ENCODE data around the gene RHOH. TPM values are rescaled to one million over a fixed set of nuclear protein-coding genes. Genes with fewer than 3 reads are reported as not detected.

The RHOH gene
- total RNA-seq, 4 donors from 2014 or later = 0.26 TPM; not detected in 3

DNA sequence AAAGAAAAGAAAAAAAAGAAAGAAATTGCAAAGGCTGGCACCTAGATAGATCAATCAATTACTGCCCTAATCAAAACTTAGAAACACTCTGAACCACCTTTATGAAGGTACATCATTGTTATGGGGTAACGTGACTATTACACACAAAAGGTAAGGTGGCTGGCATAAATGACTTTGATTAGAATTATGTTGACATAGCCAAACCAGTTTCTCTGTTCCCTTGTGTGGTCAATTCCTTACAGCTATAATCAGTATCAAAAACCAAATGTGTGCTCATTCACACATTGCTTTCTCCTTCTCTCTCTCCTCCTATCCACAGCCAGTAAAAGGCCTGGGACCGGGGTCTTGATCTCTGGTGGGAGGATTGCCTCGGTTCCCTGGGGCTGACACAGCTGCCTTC, 48.7 kb downstream of the RHOH start:
- Histone ChIP-seq H3K27ac (no peak overlapping the region), H3K27me3 (no peaks in the 10 kb centered on the region), H3K9me3 (no peaks in the 10 kb centered on the region), H3K4me3 (no peak overlapping the region), H3K4me1 (no peaks in the 10 kb centered on the region), H3K36me3 (no peaks in the 10 kb centered on the region)
- DNase-seq (no peak), ATAC-seq (no peak)
- intact Hi-C loops (cut with DNase I; ENCODE audit: low total_unique reads) = no loop called here
- TF ChIP-seq POLR2A (IDR thresholded peaks at IDR 0.05) = no peak
- TF ChIP-seq, protein P1, sequence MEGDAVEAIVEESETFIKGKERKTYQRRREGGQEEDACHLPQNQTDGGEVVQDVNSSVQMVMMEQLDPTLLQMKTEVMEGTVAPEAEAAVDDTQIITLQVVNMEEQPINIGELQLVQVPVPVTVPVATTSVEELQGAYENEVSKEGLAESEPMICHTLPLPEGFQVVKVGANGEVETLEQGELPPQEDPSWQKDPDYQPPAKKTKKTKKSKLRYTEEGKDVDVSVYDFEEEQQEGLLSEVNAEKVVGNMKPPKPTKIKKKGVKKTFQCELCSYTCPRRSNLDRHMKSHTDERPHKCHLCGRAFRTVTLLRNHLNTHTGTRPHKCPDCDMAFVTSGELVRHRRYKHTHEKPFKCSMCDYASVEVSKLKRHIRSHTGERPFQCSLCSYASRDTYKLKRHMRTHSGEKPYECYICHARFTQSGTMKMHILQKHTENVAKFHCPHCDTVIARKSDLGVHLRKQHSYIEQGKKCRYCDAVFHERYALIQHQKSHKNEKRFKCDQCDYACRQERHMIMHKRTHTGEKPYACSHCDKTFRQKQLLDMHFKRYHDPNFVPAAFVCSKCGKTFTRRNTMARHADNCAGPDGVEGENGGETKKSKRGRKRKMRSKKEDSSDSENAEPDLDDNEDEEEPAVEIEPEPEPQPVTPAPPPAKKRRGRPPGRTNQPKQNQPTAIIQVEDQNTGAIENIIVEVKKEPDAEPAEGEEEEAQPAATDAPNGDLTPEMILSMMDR (IDR thresholded peaks at IDR 0.05 in 4 of 5, conservative IDR thresholded peaks at IDR 0.05 in 1 of 5) = no peak
- in situ Hi-C loops (cut with MboI; ENCODE audit: low sequenced_read_pairs in 4 of 4) = no loop called here

DNA sequence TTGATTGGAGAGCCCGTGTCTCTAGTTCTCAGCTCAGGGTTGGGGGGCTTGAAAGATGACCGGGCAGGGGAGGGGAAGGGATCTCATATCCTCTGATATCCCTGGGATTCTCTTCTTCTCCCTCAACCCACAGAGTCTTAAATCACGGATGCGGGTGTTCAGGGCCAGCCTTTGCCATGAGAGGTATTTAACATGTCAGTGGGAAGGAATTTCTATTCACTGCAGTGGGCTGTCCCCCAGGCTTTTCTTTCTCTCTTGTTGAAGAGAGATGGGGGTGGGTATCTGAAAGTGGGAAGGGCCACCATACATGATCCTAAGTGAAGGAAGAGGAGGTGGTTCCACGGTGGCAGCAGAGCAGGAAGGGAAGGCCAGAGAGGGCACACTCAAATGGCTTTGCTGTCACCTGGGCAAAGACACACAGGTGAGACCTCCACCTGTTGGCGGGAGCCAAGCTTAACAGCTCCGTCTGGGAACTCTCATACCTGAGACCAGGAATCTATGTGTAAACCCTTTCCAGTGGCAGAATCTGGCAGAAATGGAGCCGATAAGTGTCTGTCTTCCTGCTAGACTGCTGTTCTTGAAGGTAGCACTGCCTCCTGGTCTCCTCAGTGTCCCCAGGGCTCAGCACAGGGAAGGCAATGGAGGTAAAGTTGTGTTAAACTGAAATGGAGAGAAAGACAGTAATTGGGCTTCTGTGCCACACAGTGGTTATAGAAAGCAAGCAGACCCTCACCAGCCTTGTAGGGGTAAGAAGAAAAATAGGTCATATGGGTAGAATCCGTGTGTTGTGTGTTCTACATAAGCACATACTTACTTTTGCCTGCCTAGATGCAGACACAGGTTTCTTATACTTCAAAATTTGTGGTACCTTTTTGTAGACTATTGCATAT, 49.4 kb downstream of the RHOH start:
- Histone ChIP-seq H3K27ac (no peak overlapping the region), H3K27me3 (no peaks in the 10 kb centered on the region), H3K4me3 (no peak overlapping the region), H3K9me3 (no peaks in the 10 kb centered on the region), H3K36me3 (no peaks in the 10 kb centered on the region), H3K4me1 (no peaks in the 10 kb centered on the region)
- intact Hi-C loops (cut with DNase I; ENCODE audit: low total_unique reads) (no loop called here), in situ Hi-C loops (cut with MboI; ENCODE audit: low sequenced_read_pairs in 4 of 4) (no loop called here)
- ATAC-seq (no peak), DNase-seq (no peak)
- TF ChIP-seq, protein P1 (IDR thresholded peaks at IDR 0.05 in 4 of 5, conservative IDR thresholded peaks at IDR 0.05 in 1 of 5) = no peak
- TF ChIP-seq POLR2A (IDR thresholded peaks at IDR 0.05) = no peak

DNA sequence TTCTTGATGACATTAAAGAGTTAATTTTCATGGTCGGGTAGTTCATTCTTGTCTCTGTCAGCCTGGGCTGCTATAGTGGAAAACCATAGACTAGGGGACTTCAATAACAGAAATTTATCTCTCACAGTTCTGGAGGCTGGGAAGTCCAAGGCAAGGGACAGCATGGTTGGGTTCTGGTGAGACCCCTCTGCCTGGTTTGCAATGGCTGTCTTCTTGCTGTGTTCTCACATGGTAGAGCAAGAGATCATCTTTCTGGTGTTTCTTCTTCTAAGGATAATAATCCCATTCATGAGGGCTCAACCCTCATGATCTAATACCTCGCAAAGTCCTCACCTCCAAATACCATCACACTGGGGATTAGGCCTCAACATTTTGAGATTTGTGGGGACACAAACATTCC, 50.1 kb downstream of the RHOH start:
- intact Hi-C loops (cut with DNase I; ENCODE audit: low total_unique reads) (no loop called here), in situ Hi-C loops (cut with MboI; ENCODE audit: low sequenced_read_pairs in 4 of 4) (no loop called here)
- Histone ChIP-seq H3K4me3 (no peak overlapping the region), H3K9me3 (no peaks in the 10 kb centered on the region), H3K4me1 (no peaks in the 10 kb centered on the region), H3K36me3 (no peaks in the 10 kb centered on the region), H3K27me3 (no peaks in the 10 kb centered on the region), H3K27ac (no peak overlapping the region)
- DNase-seq (no peak), ATAC-seq (no peak)
- TF ChIP-seq POLR2A (IDR thresholded peaks at IDR 0.05) = no peak
- TF ChIP-seq, protein P1 (IDR thresholded peaks at IDR 0.05 in 4 of 5, conservative IDR thresholded peaks at IDR 0.05 in 1 of 5) = no peak

DNA sequence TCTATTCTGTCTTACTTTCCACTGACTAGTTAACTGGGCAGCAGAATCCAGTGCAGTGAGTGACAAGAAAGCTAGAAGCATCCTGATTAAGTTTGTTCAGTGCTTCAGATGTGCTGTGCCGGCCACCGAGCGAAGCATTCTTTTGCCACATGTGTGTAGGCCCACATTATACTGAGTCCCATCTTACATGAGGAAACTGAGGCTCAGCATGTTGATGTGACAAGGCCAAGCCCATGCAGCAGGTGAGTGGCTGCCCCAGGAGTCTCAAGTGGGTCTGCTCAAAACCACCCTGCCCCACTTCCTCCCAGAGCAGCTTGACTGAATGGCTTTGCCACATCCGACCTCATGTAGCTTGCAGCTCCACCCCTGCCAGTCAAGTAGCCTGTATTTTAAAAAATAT, 50.5 kb downstream of the RHOH start:
- no peak overlapping the region for H3K27ac ChIP-seq
- ATAC-seq (no peak), DNase-seq (no peak)
- no peaks in the 10 kb centered on the region for H3K9me3 ChIP-seq
- H3K27me3 ChIP-seq = no peaks in the 10 kb centered on the region
- TF ChIP-seq, protein P1 (IDR thresholded peaks at IDR 0.05 in 4 of 5, conservative IDR thresholded peaks at IDR 0.05 in 1 of 5) = no peak
- TF ChIP-seq POLR2A (IDR thresholded peaks at IDR 0.05) = no peak
- intact Hi-C loops (cut with DNase I; ENCODE audit: low total_unique reads) = no loop called here
- H3K36me3 ChIP-seq = no peaks in the 10 kb centered on the region
- no peak overlapping the region for H3K4me3 ChIP-seq
- in situ Hi-C loops (cut with MboI; ENCODE audit: low sequenced_read_pairs in 4 of 4) = no loop called here
- no peaks in the 10 kb centered on the region for H3K4me1 ChIP-seq
